H1 (cell line): ENCODE data around the gene ELFN2. TPM values are rescaled to one million over a fixed set of nuclear protein-coding genes. Genes with fewer than 3 reads are reported as not detected.

ENCODE experiments used
- CTCF ChIA-PET: fragments of 300-600 bp; sonication (Branson Sonifier 250); formaldehyde crosslinking; loops from one replicate; lab custom pipeline; 2021; ENCODE audit not compliant: partially characterized antibody; lab: Charles Lee
- POLR2A ChIA-PET: fragments of 300-600 bp; sonication (Branson Sonifier 250); formaldehyde crosslinking; loops from one replicate; lab custom pipeline; 2021; ENCODE audit warnings: inconsistent platforms; ENCODE audit not compliant: partially characterized antibody; lab: Charles Lee
- DNase-seq, 2 experiments: peaks; one replicate each; pipeline versions ENCODE4 v3.0.0 to v3.0.0-alpha.2; 2010 to 2022; ENCODE audit warnings: low spot score in 2 of 2, low read depth in 1 of 2, mixed read lengths in 1 of 2
- FAIRE-seq: peaks from 2 replicates; lab custom pipeline; 2011; peaks lifted over from hg19 to GRCh38; lab: Jason Lieb, UNC
- H2AFZ ChIP-seq: 2 replicates; pipeline ENCODE4 v1.8.1; 2012; ENCODE audit warnings: low read length, inconsistent platforms
- H2AK5ac ChIP-seq: 2 replicates; pipeline ENCODE4 v1.6.1; 2013; ENCODE audit warnings: low read depth, low read length
- H2BK120ac ChIP-seq: replicated peaks from 2 replicates; pipeline ENCODE3; 2013; ENCODE audit warnings: low read depth, low read length, inconsistent platforms
- H2BK12ac ChIP-seq: 2 replicates; pipeline ENCODE4 v1.6.1; 2013; ENCODE audit warnings: low read depth, low read length
- H2BK15ac ChIP-seq: 2 replicates; pipeline ENCODE4 v1.6.1; 2013; ENCODE audit warnings: low read length
- H2BK20ac ChIP-seq: 2 replicates; pipeline ENCODE4 v1.6.1; 2013; ENCODE audit warnings: low read length
- H2BK5ac ChIP-seq: 2 replicates; pipeline ENCODE4 v1.6.1; 2013; ENCODE audit warnings: low read depth, low read length
- H3K14ac ChIP-seq: 2 replicates; pipeline ENCODE4 v1.6.1; 2013; ENCODE audit warnings: inconsistent platforms; ENCODE audit not compliant: insufficient read length
- H3K18ac ChIP-seq: 2 replicates; pipeline ENCODE4 v1.6.1; 2013; ENCODE audit warnings: low read length; ENCODE audit errors: extremely low read depth
- H3K23ac ChIP-seq: 2 replicates; pipeline ENCODE4 v1.6.1; 2013; ENCODE audit warnings: inconsistent platforms; ENCODE audit not compliant: insufficient read length
- H3K23me2 ChIP-seq: 2 replicates; pipeline ENCODE4 v1.6.1; 2013; ENCODE audit warnings: low read depth, low read length
- H3K27ac ChIP-seq: 2 replicates; pipeline ENCODE4 v1.6.1; 2011; ENCODE audit warnings: low read depth, low read length, inconsistent platforms
- H3K27me3 ChIP-seq, 4 experiments: replicated peaks in 1 of 4; 1 replicate in 1 of 4; 2 replicates in 3 of 4; pipeline versions ENCODE4 v1.6.1 to v1.8.1; 2011 to 2013; ENCODE audit warnings: low read length in 3 of 4, mild to moderate bottlenecking in 3 of 4, inconsistent platforms in 2 of 4, mixed read lengths in 2 of 4, moderate library complexity in 1 of 4; ENCODE audit not compliant: control insufficient read depth in 3 of 4, insufficient read depth in 3 of 4; ENCODE audit errors: extremely low read depth in 1 of 4
- H3K36me3 ChIP-seq, 4 experiments: 2 replicates each; pipeline versions ENCODE4 v1.6.1 to v1.8.1; 2011 to 2013; ENCODE audit warnings: mild to moderate bottlenecking in 4 of 4, low read length in 3 of 4, moderate library complexity in 2 of 4, control low read depth in 1 of 4, inconsistent platforms in 1 of 4; ENCODE audit not compliant: insufficient read depth in 4 of 4, control insufficient read depth in 2 of 4
- H3K4ac ChIP-seq: replicated peaks from 2 replicates; pipeline ENCODE3; 2013; ENCODE audit warnings: low read length, low read depth, mixed read lengths, inconsistent platforms; ENCODE audit not compliant: insufficient read length
- H3K4me1 ChIP-seq, 4 experiments: replicated peaks in 1 of 4; 1 replicate in 1 of 4; 2 replicates in 3 of 4; pipeline versions ENCODE4 v1.6.1 to v1.8.1; 2011 to 2013; ENCODE audit warnings: low read length in 3 of 4, inconsistent platforms in 2 of 4, mixed read lengths in 1 of 4; ENCODE audit not compliant: insufficient read depth in 4 of 4, control insufficient read depth in 3 of 4
- H3K4me2 ChIP-seq, 2 experiments: 2 replicates each; pipeline versions ENCODE4 v1.6.1 to v1.8.1; 2011 to 2013; ENCODE audit warnings: low read depth in 2 of 2, low read length in 2 of 2, control low read depth in 1 of 2, inconsistent platforms in 1 of 2, mild to moderate bottlenecking in 1 of 2; ENCODE audit not compliant: insufficient read depth in 1 of 2
- H3K4me3 ChIP-seq, 4 experiments: fragments of 200-600, 300-600 bp in 1 of 4; sonication (generic), shearing (Covaris generic), sonication (Bioruptor Twin) in 1 of 4; 2 replicates each; pipeline versions ENCODE4 v1.5.1 to v1.8.1; 2011 to 2016; ENCODE audit warnings: low read length in 4 of 4, low read depth in 3 of 4, control low read depth in 2 of 4, inconsistent platforms in 2 of 4, mild to moderate bottlenecking in 2 of 4, mixed read lengths in 1 of 4, moderate library complexity in 1 of 4; ENCODE audit not compliant: insufficient read depth in 2 of 4; ENCODE audit errors: extremely low read depth in 1 of 4
- H3K56ac ChIP-seq: replicated peaks from 2 replicates; pipeline ENCODE3; 2013; ENCODE audit warnings: low read depth, mild to moderate bottlenecking, mixed read lengths, low read length, inconsistent platforms; ENCODE audit not compliant: insufficient read length
- H3K79me1 ChIP-seq: 2 replicates; pipeline ENCODE4 v1.6.1; 2013; ENCODE audit warnings: low read depth, low read length, control low read depth
- H3K79me2 ChIP-seq, 2 experiments: 2 replicates each; pipeline versions ENCODE4 v1.6.1 to v1.8.1; 2012 to 2013; ENCODE audit warnings: low read length in 2 of 2, mild to moderate bottlenecking in 2 of 2, inconsistent platforms in 1 of 2; ENCODE audit not compliant: insufficient read depth in 2 of 2, control insufficient read depth in 1 of 2
- H3K9ac ChIP-seq, 4 experiments: replicated peaks in 1 of 4; 1 replicate in 1 of 4; 2 replicates in 3 of 4; pipeline versions ENCODE4 v1.6.1 to v1.8.1; 2011 to 2013; ENCODE audit warnings: low read depth in 3 of 4, low read length in 3 of 4, control low read depth in 2 of 4, mild to moderate bottlenecking in 2 of 4, moderate library complexity in 2 of 4, inconsistent platforms in 1 of 4; ENCODE audit errors: extremely low read depth in 1 of 4
- H3K9me3 ChIP-seq, 2 experiments: 2 replicates each; pipeline versions ENCODE4 v1.6.1 to v1.8.1; 2012 to 2013; ENCODE audit warnings: mild to moderate bottlenecking in 2 of 2, moderate library complexity in 2 of 2, control low read depth in 1 of 2, inconsistent platforms in 1 of 2, low read depth in 1 of 2, low read length in 1 of 2, mixed read lengths in 1 of 2; ENCODE audit not compliant: insufficient read depth in 2 of 2
- H4K20me1 ChIP-seq, 2 experiments: replicated peaks in 1 of 2; 2 replicates each; pipeline versions ENCODE3 to v1.8.1; 2011 to 2013; ENCODE audit warnings: inconsistent platforms in 2 of 2, low read length in 2 of 2, mild to moderate bottlenecking in 1 of 2; ENCODE audit not compliant: insufficient read depth in 2 of 2, control insufficient read depth in 1 of 2
- H4K5ac ChIP-seq: 2 replicates; pipeline ENCODE4 v1.6.1; 2013; ENCODE audit warnings: low read length, low read depth, mixed read lengths, inconsistent platforms; ENCODE audit not compliant: insufficient read length
- H4K8ac ChIP-seq: 2 replicates; pipeline ENCODE4 v1.8.0; 2013; ENCODE audit warnings: mild to moderate bottlenecking, moderate library complexity, low read length, inconsistent platforms; ENCODE audit not compliant: insufficient read depth; ENCODE audit errors: extremely low read depth
- H4K91ac ChIP-seq: replicated peaks from 2 replicates; pipeline ENCODE3; 2013; ENCODE audit warnings: low read length, mixed read lengths, inconsistent platforms; ENCODE audit not compliant: insufficient read length
- BCL11A ChIP-seq, 2 experiments: IDR thresholded peaks; one replicate each; pipeline ENCODE4 v1.6.1; 2011; ENCODE audit warnings: low read depth in 2 of 2, low read length in 2 of 2, mild to moderate bottlenecking in 2 of 2
- CHD1 ChIP-seq: IDR thresholded peaks from 2 replicates; pipeline ENCODE4 v1.6.1; 2012; ENCODE audit warnings: low read depth, low read length, improper control_type of control experiment
- CHD2 ChIP-seq: IDR thresholded peaks from 2 replicates; pipeline ENCODE4 v1.6.1; 2012; ENCODE audit warnings: low read length, improper control_type of control experiment
- CTCF ChIP-seq, 3 experiments: IDR thresholded peaks; 1 replicate in 2 of 3; 2 replicates in 1 of 3; pipeline versions ENCODE4 v1.5.1 to v1.6.1; 2011; ENCODE audit warnings: low read length in 3 of 3, mild to moderate bottlenecking in 3 of 3, inconsistent platforms in 2 of 3, low read depth in 1 of 3, moderate library complexity in 1 of 3; ENCODE audit not compliant: insufficient read depth in 1 of 3; ENCODE audit errors: control extremely low read depth in 1 of 3
- HDAC2 ChIP-seq, 2 experiments: fragments of 300-600 bp in 1 of 2; sonication (generic) in 1 of 2; IDR thresholded peaks; 2 replicates each; pipeline ENCODE4 v1.6.1; 2011 to 2012; ENCODE audit warnings: low read depth in 2 of 2, low read length in 2 of 2, mild to moderate bottlenecking in 2 of 2, moderate library complexity in 2 of 2, borderline replicate concordance in 1 of 2, inconsistent platforms in 1 of 2
- KDM1A ChIP-seq: fragments of 200-600, 300-600 bp; sonication (generic); IDR thresholded peaks from 2 replicates; pipeline ENCODE4 v1.7.1; 2016; ENCODE audit warnings: mild to moderate bottlenecking, low read length, borderline replicate concordance
- MAFK ChIP-seq: IDR thresholded peaks from 2 replicates; pipeline ENCODE4 v1.6.1; 2012; ENCODE audit warnings: low read depth, mild to moderate bottlenecking, improper control_type of control experiment, low read length
- RBBP5 ChIP-seq: IDR thresholded peaks from 2 replicates; pipeline ENCODE4 v1.7.1; 2012; ENCODE audit warnings: low read depth, mild to moderate bottlenecking, inconsistent platforms, low read length, moderate library complexity, borderline replicate concordance
- SAP30 ChIP-seq: fragments of 300-600 bp; sonication (generic); IDR thresholded peaks from 2 replicates; pipeline ENCODE4 v1.7.1; 2012; ENCODE audit warnings: low read length, moderate library complexity, mild to moderate bottlenecking, inconsistent platforms; ENCODE audit not compliant: insufficient read depth, insufficient replicate concordance
- TAF7 ChIP-seq: optimal IDR thresholded peaks from 2 replicates; pipeline ENCODE3; 2011; ENCODE audit warnings: low read depth, mild to moderate bottlenecking, inconsistent platforms, low read length, moderate library complexity, borderline replicate concordance
- YY1 ChIP-seq: IDR thresholded peaks from 2 replicates; pipeline ENCODE4 v1.6.1; 2011; ENCODE audit warnings: low read depth, mild to moderate bottlenecking, low read length
- WGBS, 2 experiments: shearing (Covaris generic) in 1 of 2; methylation state at CpG; one replicate each; pipeline versions ENCODE4 v1.1.6 to v1.1.7; 2013 to 2015; ENCODE audit warnings: low lambda C conversion rate in 2 of 2, mixed read lengths in 2 of 2, inconsistent platforms in 1 of 2, low coverage in 1 of 2, missing lambda C conversion rate in 1 of 2; ENCODE audit not compliant: insufficient replicate concordance in 2 of 2, insufficient coverage in 1 of 2, insufficient read length in 1 of 2; ENCODE audit errors: extremely low coverage in 1 of 2, missing lambda C conversion rate in 1 of 2; 5-methylcytosine and 5-hydroxymethylcytosine counted together
- polyA plus RNA-seq, 7 experiments: library from polyadenylated mRNA; depleted of rRNA in 3 of 7; stranded (reverse) in 5 of 7; unstranded in 2 of 7; fragments of >200 nt in 5 of 7; fragments of 200-250 nt in 2 of 7; gene quantifications; 1 replicate in 5 of 7; 2 replicates in 1 of 7; 4 replicates in 1 of 7; pipeline versions ENCODE4 v1.2.1 to v1.2.3, GENCODE V29; 2011 to 2013; ENCODE audit warnings: missing spikeins in 2 of 7, mixed read lengths in 2 of 7
- total RNA-seq: library from RNA; stranded (reverse); fragmentation: NEBNext Ultra II Directional; extraction: Animal tissue kit (Norgen Biotek cat#: 25700); gene quantifications from 2 replicates; pipeline ENCODE4 v1.2.1, GENCODE V29; 2021

ELFN2 gene
- total and polyA plus RNA-seq, 2 of the 8 experiments (the other 6 are each of a cell fraction or from before 2014, with no cell fraction given), result 0.63 to 0.88 TPM

GRCh38 chr22:37394341-37394740 is 32.9 kb downstream of the ELFN2 start:
- no peaks in the 10 kb centered on the region for H3K79me1 ChIP-seq
- H3K9me3 ChIP-seq, result no peaks in the 10 kb centered on the region
- no peaks in the 10 kb centered on the region; a peak in 2 of 7 replicates for H3K4me1 ChIP-seq
- H3K79me2 ChIP-seq, result no peaks in the 10 kb centered on the region
- H2AK5ac ChIP-seq, result no peak overlapping the region
- no peak overlapping the region for H3K23ac ChIP-seq
- no peak overlapping the region for H3K27ac ChIP-seq
- peak overlapping the region; percentile 40; the same call in 1 of the 2 replicates for H4K8ac ChIP-seq
- H3K23me2 ChIP-seq, result no peaks in the 10 kb centered on the region
- no peak overlapping the region for H2BK120ac ChIP-seq
- H3K36me3 ChIP-seq, result no peaks in the 10 kb centered on the region
- no peak overlapping the region for H3K4me3 ChIP-seq
- H3K14ac ChIP-seq, result no peak overlapping the region
- no peak overlapping the region for H4K91ac ChIP-seq
- no peak overlapping the region for H3K4ac ChIP-seq
- CTCF ChIA-PET, result interaction anchor here (0.7 to 2.6 kb wide), 4 partner anchors 12 to 140 kb away, joined by 3 to 6 read pairs (median 4); no protein-coding TSS in a partner anchor
- H2BK5ac ChIP-seq, result no peak overlapping the region
- POLR2A ChIA-PET, result no interaction called here
- no peak overlapping the region for H4K5ac ChIP-seq
- DNase-seq, result no peak
- no peaks in the 10 kb centered on the region for H4K20me1 ChIP-seq
- no peak overlapping the region for H2BK12ac ChIP-seq
- H3K27me3 ChIP-seq, result no peaks in the 10 kb centered on the region
- H3K4me2 ChIP-seq, result no peak overlapping the region
- no peak overlapping the region for H3K56ac ChIP-seq
- H3K9ac ChIP-seq, result no peak overlapping the region
- WGBS, 2 experiments, result 90% methylated on average over 20 of the region's 20 CpGs; no CpG with 5 or more reads in 1 of the 2 experiments
- no peak overlapping the region for H2BK15ac ChIP-seq
- FAIRE-seq, result no peak
- H3K18ac ChIP-seq, result no peak overlapping the region
- H2AFZ ChIP-seq, result no peak overlapping the region
- H2BK20ac ChIP-seq, result no peak overlapping the region
- TF ChIP-seq KDM1A (no peak), YY1 (no peak), CTCF (IDR thresholded peaks at IDR 0.05; ENCODE audit: control extremely low read depth in 1 of 3, insufficient read depth in 1 of 3, low read depth in 1 of 3, low read length in 3 of 3) (no peak), TAF7 (no peak), SAP30 (no peak), RBBP5 (no peak), CHD1 (no peak), BCL11A (IDR thresholded peaks at IDR 0.05; ENCODE audit: low read depth in 2 of 2, low read length in 2 of 2) (no peak), CHD2 (no peak), HDAC2 (IDR thresholded peaks at IDR 0.05; ENCODE audit: borderline replicate concordance in 1 of 2, low read depth in 2 of 2, low read length in 2 of 2) (no peak), MAFK (no peak)
